NCI-H187 (cell line): ENCODE data around the gene ABHD4.
"Not testable (repeated sequence)": the region's sequence is repeated elsewhere in the genome, so short reads cannot be mapped to it uniquely, and the experiment has no call there.

Experiments
- DNase-seq, 2 experiments: peaks; one replicate each; lab custom pipeline; 2025; lab: John Stamatoyannopoulos, UW

Gene ABHD4

DNA sequence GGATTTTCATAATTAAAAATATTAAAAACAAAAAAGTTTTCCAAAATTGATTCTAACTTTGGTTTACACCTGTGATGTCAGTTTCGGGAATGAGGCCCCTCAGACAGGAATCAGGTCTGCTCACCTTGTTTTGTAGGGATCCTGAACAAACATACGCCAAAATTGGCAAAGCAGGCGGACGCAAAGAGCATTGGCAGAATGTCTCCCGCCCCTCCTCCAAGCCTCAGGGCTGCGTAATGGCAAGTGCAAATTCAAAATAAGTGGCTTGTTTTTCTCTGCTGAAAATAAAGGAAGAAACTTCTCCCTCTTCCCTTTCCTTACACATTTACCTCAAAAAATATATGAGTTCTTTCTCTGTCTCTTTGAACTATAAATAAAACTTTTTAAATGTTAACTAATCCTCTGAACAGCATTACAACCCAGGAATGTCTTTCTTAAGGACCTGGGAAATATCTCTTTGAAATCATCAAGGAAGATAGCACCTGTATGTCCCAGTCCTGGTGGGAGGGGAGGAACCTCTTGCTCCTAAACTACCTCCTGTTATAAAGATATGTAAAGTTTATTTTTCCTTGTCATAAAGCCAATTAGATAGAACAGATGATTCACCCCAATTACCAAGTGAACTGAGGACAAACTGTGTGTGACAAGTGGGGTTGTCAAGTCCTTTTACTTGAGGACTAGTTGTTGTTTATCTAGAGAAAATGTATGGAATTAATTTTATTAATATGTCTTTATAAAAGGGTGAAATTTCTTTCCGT lies 29.6 kb downstream of the ABHD4 start:
- no peak for DNase-seq

DNA sequence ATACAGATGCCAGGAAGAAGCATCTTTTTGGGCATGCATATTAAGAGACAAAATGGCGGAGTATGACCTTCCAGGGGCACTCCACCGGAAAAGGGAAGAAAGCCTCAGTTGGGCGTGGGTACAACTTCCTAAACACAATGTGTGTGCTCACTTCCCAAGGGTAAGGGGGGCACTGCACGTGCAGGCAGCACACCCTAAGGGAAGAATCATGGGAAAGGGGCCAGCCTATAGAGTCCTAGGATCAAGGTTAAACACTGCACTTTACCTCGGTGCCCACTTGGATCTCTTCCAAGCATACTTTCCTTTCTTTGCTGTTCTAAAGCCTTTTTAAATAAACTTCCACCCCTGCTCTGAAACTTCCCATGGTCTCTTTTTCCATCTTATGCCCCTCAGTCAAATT lies 31.3 kb downstream of the ABHD4 start:
- no peak for DNase-seq

DNA sequence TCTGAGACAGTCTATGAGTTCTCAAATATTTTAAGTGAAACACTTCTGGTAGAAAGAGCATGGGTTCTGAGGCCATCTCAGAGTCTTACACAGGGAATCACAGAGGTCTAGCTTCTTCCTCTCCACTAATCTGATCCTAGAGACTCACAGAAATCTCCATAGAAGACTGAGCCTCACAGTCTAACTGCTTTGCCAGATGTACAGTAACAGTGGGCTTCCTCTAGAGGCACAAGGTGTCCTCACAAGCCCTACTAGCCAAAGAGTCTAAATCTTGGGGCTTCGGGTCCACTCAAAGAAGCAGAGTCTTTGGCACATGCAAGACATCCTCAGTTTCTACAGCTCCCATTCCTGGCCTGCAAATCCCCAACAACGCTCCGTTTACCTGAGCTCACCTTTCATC lies 32.0 kb downstream of the ABHD4 start:
- no peak for DNase-seq

DNA sequence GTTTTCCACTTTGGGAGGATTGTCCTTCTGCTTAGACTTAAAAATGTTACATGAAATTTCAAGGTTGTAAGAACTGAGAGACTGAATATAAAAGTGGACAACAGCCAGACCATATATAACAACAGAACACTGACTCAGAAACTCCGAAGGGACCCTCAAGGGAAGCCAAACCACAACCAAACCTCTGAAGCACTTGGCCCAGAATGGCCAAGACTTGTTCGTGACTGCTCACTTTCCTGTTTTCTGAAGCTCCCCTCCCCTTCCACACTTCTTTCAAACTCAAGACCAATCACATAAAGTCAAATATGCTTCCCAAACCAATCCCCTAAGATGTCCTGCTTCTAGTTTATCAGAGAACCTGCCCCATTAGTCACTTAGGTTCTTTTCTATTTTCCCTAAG lies 32.4 kb downstream of the ABHD4 start:
- DNase-seq, result no peak

DNA sequence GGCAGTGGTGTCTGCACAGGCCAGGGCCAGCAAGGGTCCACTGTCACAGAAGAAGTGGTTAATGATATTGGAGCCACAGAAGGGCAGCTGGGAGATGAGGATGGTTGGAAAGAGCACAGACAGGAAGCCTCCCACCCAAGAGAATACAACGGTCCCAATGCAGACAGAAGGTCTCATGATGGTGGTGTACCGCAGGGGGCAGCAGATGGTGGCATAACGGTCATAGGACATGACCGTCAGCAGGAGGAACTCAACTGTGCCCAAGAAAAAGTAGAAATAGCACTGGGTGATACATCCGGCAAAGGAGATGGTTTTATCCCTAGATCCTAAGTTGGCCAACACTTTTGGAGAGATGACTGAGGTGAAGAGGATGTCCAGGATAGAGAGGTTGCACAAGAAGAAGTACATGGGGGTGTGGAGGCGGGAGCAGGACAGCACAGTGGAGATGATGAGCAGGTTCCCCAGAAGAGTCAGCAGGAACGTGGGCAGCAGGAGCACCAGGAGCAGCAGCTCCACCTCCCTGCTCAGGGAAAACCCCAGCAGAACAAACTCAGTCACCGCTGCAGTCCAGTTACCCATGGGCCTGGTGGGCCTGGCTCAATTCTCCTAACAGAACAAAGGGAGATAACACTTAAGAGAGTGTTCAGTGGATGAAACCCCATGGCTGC lies 36.3 kb downstream of the ABHD4 start:
- DNase-seq, result no peak

DNA sequence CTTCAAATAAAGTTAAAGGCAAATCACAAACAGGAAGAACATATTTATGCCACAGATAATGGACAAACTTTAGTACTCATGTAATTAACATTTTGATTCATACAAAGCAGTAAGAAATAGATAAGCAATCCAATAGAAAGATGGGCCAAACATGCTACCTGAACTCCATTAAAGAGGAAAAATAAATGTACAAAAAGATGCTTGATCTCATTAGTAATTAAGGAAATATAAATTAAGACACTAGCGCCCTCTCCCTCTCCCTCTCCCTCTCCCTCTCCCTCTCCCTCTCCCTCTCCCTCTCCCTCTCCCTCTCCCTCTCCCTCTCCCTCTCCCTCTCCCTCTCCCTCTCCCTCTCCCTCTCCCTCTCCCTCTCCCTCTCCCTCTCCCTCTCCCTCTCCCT lies 37.9 kb downstream of the ABHD4 start:
- not testable (repeated sequence) for DNase-seq

DNA sequence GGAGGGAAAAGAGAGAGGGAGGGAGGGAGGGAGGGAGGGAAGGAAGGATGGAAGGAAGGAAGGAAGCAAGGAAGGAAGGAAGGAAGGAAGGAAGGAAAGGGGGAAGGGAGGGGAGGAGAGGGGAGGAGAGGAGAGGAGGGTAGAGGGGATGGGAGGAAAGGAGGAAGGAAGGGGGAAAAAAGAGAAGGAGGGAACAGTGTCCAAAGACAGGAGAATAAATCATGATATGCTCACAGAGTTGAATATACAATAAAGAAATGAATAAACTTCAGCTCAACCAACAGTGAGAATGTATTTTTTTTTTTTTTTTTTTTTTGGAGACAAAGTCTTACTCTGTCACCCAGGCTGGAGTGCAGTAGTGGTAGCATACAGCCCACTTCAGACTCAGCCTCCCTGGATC lies 42.1 kb downstream of the ABHD4 start:
- no peak for DNase-seq

DNA sequence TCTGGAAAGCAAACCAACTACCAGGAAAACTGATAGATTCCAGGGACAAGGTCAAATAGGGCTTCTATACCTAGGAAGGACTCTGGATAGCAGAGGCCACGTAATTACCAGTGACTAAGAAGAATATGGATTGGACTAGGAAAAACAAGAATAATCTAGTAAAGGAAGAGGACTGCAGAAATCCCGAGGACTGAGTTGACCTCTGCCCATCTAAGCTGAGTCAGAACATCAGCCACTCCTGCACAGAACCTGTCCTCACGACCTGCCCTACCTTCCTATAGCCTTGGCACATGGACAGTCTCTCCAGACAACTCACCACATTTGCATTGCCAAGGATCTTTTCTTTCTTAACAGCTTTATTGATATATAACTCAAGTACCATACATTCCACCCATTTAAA lies 43.7 kb downstream of the ABHD4 start:
- DNase-seq, result no peak

DNA sequence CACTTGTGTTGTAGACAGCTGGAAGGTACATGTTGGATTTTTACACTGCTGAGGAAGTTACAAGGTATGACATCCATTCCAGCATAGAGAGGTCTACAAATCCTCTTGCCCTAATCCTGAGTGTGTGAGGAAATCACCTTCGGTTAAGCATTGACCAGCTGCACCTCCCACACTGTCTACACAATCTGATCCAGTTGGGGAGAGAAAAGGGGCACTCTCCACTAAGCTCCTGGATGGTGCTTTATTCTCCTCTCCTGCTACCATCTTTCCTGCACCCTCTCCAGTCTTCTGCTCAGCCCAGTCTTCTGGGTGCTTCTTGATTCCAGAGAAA lies 46.2 kb downstream of the ABHD4 start, which contains the start of gene OR6J1:
OR6J1 (minus strand) TSS at position 48 of the 331 bp plus-strand sequence. CDS start 9,541 bp downstream, outside the sequence.
- no peak for DNase-seq

DNA sequence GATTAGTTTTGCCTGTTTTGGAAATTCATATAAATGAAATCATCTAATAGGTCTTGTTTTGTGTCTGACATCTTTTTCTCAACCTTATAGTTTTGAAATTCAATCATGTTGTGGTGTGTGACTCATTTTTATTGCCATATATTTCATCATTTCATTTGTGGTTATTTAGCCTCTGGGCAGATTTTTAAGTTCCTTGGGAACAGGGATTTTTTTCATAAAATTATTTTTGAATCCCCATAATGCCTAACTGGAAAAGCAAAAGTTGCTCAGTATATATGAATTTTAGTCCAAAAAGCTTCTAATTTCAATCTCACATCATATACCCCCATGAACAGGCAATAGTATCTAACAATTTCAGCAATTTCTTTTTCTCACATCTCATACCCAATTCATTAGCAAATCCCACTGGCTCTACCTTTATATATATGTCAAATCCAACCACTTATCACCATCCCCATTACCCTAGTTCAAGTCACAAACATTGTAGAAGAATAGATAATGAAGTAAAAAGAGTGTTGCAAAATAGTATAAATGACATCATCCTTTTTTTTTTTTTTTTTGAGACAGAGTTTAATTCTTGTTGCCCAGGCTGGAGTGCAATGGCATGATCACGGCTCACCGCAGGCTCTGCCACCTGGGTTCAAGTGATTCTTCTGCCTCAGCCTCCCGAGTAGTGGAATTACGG lies 48.6 kb downstream of the ABHD4 start:
- no peak for DNase-seq

DNA sequence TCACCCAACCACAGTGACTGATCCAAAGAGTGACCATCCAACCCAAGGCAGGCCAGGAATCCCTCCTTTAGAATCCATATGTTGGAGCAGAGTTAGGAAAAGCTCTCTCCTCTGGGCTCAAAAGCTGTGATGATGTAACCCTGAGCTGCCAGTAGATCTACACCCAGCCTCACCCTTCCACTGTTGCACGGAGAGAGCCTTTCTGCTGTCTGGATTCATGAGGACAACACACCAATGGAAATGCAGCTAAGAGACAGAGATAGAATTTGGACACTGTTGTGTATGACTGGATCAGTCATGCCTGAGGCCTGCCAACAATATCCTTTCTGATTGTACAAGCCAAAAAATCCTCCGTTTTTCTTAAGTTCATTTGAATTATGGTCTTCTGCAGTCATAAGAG lies 50.4 kb downstream of the ABHD4 start:
- no peak for DNase-seq

DNA sequence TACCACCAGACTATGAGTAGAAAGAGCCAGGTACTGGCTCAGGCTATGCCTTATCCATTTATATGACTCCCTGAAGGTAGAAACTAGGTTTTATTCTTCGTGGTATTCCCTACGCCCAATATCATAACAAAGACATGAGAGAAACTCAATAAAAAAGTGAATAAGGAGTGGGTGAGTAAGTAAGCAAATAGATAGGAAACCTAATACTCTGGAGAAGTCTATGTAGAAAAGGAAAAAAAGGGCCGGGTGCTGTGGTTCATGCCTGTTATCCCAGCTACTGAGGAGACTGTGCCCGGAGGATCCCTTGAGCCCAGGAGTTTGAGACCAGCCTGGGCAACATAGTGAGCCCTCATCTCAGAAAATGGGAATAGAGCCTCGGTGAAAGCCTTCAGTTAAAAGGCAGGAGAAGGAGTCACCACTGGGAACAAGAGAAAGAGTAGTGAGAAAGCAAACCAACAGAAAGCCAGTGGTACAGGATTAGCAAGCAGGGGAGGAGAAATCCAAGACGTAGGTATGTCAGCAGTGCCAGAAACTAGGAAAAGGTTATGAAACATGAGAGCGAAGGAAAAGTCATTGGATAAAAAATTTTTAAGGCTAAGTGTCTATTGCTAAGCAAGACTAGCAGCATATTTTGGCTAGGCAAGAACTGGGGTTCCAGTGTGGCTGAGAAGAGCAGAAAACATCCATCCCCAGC lies 52.1 kb downstream of the ABHD4 start:
- no peak for DNase-seq

DNA sequence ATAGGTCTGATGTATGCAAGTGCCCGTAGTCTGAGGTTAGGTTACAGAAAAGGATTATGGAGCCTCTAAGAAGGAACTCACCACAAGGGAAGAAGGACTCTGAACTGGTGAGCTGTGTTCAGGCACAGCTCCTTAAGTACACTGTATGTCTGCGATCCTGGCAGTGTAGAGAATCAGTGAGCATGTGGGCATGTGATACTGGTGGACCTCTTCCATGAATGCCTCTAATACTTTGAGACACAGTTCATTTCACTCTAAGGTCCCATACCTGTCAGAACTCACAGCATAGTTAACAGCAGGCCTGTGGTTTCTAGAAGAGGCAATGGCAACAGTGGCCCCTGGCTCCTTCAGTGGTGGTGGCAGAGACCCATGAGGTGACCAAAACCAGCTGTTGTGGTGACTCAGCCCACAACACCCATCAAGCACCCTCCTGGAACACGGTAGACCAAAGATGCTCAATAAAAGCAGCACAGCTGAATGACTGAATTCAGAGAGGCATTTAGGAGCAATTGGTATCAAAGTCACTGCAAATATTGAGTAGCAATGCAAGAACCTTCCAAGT lies 52.9 kb downstream of the ABHD4 start:
- DNase-seq, result no peak

DNA sequence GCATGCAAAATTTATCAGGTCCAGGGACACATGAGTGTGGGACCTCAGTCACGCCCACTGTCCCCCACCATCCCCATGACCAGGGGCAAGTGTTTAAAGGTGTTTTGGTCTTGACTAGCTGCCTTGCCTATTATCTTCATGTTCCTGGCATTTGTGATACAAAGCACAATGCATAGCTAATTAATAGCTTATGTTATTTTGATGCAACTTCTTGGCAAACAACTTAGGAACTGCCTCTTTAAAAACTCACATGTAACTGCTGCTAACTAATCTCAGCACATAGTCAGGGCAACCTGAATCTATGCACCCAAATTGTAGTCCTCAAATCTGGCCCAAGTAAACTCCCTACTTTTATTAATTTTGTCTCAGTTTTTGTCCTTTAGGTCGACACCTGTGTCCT lies 53.5 kb downstream of the ABHD4 start:
- no peak for DNase-seq

DNA sequence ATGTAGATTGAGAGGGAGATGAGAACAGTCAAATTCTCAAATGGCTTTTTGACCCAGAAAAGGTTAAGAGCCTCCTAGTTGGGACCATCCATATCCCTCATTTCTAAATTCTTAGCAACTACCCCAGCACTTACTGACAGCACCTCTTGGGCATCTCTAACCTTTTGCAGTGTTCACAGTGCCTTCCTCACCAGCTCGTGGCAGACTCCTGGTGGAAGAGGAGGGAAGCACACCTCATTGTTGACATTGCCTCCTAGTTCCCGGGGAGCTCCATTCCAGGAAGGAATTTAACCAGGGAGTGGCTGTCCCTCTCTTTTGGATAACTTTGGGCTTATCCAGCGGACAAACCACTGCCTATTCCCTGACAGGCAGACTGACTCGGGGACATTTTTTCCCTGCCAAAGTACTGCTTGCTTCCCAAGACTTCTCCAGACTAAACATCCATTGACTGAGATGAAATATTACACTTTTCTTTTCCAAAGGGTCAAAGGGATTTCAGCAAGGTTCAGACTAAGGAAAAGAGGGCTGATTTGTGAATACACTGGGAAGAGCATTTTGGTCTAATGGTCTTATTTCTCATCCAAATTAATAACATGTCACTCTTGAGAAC lies 55.0 kb downstream of the ABHD4 start:
- no peak for DNase-seq

DNA sequence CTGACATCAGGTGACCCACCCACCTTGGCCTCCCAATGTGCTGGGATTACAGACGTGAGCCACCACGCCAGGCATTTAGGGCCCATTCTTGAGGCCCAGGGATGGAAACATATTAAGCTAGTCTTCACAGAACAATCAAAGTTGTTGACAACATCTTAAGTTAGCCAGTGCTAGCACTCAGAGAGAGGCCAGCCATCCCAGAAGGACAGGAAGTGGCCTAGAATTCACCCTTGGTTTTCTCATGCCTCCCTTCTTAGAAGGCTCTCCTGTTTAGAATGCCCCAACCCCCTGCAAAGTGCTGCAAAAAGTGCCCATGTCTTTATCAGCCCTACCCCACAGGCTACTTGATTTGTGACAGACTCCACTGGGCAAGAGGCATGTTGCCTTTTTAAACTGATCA lies 58.1 kb downstream of the ABHD4 start:
- no peak for DNase-seq

DNA sequence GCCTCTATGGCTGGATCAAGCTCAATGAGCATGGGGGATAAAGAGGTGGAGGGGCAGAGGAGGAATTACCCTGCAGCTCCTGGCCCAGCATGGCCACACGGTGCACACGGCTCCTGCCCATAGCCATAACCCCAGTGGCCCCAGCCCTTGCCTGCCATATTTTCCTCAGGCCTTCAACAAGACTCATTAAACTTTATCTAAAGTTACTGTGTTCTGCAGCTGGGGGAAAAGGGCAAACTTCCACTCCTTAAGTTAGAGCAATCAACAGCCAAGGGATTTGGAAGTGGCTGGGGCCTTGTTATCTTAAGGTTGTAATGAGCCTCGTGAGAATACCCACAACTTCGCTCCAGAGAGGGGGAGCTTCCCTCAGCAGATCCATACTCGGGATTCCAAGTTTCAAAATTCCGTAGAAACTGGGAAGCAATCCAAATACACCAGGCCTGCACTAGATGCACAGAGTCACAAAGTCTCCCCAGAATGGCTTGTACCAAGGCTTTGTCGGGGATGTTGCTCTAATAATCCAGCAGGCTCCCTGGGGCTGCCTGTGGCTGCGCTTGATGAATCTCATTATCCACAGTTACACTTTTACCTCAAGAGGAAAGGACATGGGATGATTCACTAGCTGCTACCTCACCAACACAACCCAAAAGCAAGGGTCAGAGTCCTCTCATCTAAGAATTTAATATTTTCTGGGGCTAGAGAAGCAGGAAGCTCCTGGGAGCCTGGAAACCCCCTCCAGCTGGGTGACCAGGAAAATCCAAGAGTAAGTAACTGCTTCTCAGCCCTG lies 59.0 kb downstream of the ABHD4 start:
- DNase-seq, result no peak

DNA sequence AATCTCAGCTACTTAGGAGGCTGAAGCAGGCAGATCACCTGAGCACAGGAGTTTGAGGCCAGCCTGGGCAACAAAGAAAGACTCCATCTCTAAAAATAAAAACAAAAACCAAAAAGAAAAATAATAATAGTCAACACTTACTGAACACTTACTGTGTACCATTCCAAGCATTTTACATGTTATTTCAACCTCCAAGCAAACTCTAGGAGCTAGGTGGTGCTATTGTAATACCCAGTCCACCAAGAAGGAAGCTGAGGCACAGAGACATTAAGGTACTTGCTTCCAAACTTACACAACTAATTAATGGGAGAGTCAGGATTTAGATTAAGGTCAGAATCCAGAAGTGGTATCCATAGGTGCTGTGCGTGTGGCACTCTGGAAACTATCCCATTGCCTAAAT lies 59.8 kb downstream of the ABHD4 start:
- no peak for DNase-seq

DNA sequence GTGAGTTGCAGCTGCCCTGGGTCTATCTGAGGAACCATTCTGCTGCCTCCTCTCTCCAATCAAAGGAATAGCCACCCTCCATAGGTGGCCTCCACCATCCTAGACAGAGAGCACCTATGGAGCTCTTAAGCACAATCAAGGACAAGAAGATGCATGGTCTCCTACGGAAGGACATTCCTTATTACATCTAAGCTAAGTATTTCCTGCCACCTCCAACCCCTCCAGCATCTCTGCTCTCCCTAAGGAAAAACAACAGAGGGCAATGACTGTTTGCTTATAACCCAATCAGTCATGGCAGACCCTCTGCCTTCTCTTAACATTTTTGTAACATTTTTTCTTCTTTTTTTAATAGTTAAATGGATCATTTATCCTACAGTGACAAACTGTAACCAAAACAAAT lies 60.8 kb downstream of the ABHD4 start:
- no peak for DNase-seq

DNA sequence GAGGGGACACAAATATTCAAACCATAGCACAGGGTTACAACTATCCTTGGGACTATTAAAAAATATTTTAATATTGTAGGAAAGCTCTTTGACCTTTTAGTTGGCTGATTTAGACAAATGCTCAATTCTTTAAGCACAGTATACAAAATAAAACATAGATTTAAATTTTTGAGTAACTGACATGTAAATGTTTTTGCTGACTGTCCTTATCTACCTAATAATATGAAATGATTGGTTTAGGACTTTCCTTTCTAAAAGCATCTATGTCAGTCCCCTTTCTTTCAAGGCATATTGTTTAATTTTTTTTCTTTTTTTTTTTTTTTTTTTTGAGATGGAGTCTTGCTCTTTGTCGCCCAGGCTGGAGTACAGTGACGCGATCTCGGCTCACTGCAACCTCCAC lies 62.6 kb downstream of the ABHD4 start:
- DNase-seq, result no peak
